Fibroblast of lung (primary cell): ENCODE results near the gene PLK2.

Source experiments
- EZH2 ChIP-seq: IDR thresholded peaks from 2 replicates; pipeline ENCODE4 v1.5.1; 2012; ENCODE audit warnings: low read length, control low read depth, mild to moderate bottlenecking; ENCODE audit errors: missing control alignments
- TF ChIP-seq, protein P1 (sequence below), 2 donors: IDR thresholded peaks in 1 of 2; conservative IDR thresholded peaks in 1 of 2; 1 replicate in 1 of 2; 2 replicates in 1 of 2; pipeline ENCODE4 v1.5.1; 2011 to 2012; ENCODE audit warnings: low read length in 2 of 2, control low read depth in 1 of 2, inconsistent platforms in 1 of 2, low read depth in 1 of 2, mild to moderate bottlenecking in 1 of 2

GRCh38 chr5:58456486-58456885 lies 3.4 kb downstream of the PLK2 start:
- TF ChIP-seq, protein P1, sequence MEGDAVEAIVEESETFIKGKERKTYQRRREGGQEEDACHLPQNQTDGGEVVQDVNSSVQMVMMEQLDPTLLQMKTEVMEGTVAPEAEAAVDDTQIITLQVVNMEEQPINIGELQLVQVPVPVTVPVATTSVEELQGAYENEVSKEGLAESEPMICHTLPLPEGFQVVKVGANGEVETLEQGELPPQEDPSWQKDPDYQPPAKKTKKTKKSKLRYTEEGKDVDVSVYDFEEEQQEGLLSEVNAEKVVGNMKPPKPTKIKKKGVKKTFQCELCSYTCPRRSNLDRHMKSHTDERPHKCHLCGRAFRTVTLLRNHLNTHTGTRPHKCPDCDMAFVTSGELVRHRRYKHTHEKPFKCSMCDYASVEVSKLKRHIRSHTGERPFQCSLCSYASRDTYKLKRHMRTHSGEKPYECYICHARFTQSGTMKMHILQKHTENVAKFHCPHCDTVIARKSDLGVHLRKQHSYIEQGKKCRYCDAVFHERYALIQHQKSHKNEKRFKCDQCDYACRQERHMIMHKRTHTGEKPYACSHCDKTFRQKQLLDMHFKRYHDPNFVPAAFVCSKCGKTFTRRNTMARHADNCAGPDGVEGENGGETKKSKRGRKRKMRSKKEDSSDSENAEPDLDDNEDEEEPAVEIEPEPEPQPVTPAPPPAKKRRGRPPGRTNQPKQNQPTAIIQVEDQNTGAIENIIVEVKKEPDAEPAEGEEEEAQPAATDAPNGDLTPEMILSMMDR (conservative IDR thresholded peaks at IDR 0.05 in 1 of 2, IDR thresholded peaks at IDR 0.05 in 1 of 2; ENCODE audit: low read depth in 1 of 2, low read length in 2 of 2): no peak
- no peak for TF ChIP-seq EZH2
